ENCODE results near the gene CRIP3.

DNA sequence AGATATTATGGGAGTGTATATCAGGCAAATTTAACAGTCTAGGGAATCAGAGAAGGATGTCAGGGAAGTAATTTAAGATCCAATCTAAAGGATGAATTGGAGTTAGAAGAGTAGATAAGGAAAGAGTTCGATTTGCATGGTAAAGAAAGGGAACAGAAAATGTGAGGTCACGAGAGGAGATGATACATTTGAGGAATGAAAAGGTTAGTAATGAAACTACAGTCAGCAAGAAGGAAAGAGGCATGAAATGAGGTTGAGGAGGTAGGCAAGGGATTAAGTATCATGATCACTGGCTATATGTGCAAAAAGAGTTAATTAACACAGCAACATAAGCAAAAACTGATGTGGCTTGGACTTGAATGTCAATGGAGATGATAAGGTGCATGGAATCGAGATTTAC lies 38.4 kb upstream of the CRIP3 start:
- TF ChIP-seq, protein P1, sequence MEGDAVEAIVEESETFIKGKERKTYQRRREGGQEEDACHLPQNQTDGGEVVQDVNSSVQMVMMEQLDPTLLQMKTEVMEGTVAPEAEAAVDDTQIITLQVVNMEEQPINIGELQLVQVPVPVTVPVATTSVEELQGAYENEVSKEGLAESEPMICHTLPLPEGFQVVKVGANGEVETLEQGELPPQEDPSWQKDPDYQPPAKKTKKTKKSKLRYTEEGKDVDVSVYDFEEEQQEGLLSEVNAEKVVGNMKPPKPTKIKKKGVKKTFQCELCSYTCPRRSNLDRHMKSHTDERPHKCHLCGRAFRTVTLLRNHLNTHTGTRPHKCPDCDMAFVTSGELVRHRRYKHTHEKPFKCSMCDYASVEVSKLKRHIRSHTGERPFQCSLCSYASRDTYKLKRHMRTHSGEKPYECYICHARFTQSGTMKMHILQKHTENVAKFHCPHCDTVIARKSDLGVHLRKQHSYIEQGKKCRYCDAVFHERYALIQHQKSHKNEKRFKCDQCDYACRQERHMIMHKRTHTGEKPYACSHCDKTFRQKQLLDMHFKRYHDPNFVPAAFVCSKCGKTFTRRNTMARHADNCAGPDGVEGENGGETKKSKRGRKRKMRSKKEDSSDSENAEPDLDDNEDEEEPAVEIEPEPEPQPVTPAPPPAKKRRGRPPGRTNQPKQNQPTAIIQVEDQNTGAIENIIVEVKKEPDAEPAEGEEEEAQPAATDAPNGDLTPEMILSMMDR (IDR thresholded peaks at IDR 0.05): no peak
- TF ChIP-seq POLR2A (IDR thresholded peaks at IDR 0.05): no peak
